NCI-H2107 treated with DMSO at 0.1 percent for 48 hours (cell line): ENCODE measurements around the gene MID2.
"Not testable (repeated sequence)": the region's sequence is repeated elsewhere in the genome, so short reads cannot be mapped to it uniquely, and the experiment has no call there.

ENCODE experiments used
- DNase-seq: peaks from one replicate; lab custom pipeline; 2025; ENCODE audit not compliant: unreplicated experiment; lab: John Stamatoyannopoulos, UW

Gene MID2

GRCh38 chrX:107842715-107843400, 17.2 kb downstream of the MID2 start:
- DNase-seq: no peak

DNA sequence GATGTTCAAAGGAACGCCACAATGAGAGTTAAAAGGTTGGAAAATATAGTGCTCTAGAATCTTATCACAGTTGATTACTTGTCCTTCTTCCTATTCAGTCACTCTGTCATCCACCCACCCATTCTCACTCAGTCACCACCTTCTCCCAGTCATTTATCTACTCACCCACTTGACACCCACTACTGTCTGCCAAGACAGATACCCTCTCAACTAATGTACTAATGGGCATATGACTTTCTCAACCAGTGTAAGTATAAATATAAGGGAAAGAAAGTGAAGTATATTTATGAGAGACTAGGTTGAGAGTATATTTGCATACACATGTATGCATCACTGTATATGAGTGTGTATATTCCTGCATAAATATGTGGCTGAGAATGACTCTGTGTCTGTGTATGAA, 20.0 kb downstream of the MID2 start:
- no peak for DNase-seq

DNA sequence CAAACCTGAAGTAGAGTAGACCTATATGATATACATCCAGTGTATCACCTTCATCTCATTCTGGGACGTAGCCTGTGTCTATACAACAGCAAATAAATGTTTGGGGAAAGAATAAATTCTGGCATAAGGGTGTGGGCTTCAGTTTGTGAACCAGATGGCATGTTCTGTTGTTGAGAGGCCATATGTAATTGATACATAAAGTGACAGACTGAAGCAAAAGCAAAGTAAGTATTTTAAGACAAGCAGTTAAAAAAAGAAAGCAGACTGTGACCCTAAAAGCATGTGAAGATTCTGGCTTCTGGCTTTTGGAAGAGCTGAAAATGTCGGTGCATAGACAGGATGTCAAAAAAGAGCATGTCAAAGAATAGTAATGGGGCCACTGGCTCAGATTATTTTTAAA, 22.9 kb downstream of the MID2 start:
- DNase-seq: no peak

- no peak for DNase-seq
Observed at GRCh38 chrX:107849747-107850421, 24.2 kb downstream of the MID2 start.

- no peak for DNase-seq
Observed at GRCh38 chrX:107850422-107850765, 24.7 kb downstream of the MID2 start.

- no peak for DNase-seq
Observed at GRCh38 chrX:107851215-107851614, 25.5 kb downstream of the MID2 start.

- DNase-seq: not testable (repeated sequence)
Observed at GRCh38 chrX:107851665-107852064, 26.0 kb downstream of the MID2 start.

DNA sequence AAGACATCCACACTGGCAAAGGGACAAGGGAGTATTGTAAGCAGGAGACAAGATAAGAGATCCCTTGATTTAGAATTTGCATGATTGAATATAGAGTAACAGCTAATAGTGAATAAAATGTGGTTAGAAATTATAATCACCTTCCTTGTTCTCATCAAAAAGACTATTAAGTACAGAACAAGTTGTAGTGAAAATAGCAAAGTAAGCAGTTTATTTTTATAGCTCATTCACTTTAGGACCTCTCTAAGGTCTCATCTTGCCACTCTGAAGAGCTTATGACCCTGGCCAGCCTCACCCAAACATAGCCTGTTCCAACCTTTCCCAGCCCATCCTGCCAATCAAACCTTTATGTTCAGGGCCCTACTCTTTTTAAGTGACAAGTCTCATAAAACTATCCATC, 30.6 kb downstream of the MID2 start:
- DNase-seq: no peak

DNA sequence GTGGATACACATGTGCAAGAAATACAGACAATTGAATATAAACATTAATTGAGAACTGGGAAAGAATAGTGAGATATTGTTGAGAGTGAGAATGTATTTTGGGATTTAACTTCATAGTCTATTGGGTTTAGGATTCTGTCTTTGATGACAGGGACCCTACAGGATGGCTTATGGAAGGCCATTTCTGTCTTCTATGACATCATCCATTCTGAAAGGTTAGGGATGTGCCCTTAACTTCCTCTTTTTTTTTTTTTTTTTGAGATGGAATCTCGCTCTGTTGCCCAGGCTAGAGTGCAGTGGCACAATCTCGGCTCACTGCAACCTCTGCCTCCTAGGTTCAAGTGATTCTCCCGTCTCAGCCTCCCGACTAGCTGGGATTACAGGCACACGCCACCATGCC, 31.4 kb downstream of the MID2 start:
- not testable (repeated sequence) for DNase-seq

DNA sequence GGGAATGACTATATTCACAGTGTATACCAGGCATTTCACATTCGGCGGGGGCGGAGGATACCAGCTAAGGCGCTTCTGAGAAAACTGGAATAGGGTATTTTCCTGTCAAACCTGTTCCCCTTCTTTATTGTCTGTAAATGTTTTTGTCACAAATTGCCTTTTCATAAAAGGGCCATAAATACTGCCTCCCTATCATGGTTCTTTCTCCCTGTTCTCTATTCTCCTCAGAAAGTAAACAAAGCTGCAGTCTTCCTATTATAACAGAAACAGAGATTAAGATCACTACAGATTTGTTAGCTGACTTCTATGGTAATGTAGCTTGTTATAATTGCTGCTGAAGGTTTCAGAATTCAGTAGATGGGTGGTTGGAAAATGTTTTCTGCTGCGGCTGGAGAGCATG, 32.2 kb downstream of the MID2 start:
- no peak for DNase-seq

GRCh38 chrX:107861056-107861455, 35.4 kb downstream of the MID2 start:
- no peak for DNase-seq

- no peak for DNase-seq
Observed at GRCh38 chrX:107871136-107871535, 45.5 kb downstream of the MID2 start.

GRCh38 chrX:107878106-107878505, 52.4 kb downstream of the MID2 start:
- DNase-seq: no peak

GRCh38 chrX:107880054-107880610, 54.5 kb downstream of the MID2 start:
- DNase-seq: no peak

GRCh38 chrX:107894038-107894437, 68.4 kb downstream of the MID2 start:
- DNase-seq: peak; percentile 27

GRCh38 chrX:107902721-107903120, 77.1 kb downstream of the MID2 start:
- DNase-seq: no peak

- no peak for DNase-seq
Observed at GRCh38 chrX:107905366-107905765, 79.7 kb downstream of the MID2 start.

DNA sequence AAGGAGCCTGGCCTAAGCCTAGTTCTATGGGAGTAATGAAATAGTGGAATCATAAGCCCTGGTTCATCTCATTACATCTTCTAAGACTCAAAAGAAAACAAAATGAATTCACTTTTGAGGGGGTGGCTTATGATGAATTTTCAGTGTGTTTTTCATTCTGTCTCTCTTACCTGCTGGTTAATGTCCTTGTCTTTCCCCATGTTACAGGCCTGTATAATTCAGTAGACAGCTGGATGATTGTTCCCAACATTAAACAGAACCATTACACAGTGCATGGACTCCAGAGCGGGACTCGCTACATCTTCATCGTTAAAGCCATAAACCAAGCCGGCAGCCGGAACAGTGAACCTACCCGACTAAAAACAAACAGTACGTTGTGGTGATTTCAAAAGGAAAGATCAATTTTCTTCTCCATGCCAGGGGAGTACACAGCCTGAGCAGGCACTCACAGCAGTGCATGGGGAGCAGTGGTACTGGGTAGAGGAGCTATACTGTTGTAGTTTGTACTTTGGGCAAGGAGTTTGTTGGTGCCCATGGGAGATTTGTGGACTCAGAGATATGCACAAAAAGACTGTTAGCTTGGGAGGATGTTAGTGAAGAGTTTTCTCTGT, 98.6 kb downstream of the MID2 start:
- no peak for DNase-seq

- DNase-seq: no peak
Observed at GRCh38 chrX:107934262-107934661, 108.6 kb downstream of the MID2 start.

DNA sequence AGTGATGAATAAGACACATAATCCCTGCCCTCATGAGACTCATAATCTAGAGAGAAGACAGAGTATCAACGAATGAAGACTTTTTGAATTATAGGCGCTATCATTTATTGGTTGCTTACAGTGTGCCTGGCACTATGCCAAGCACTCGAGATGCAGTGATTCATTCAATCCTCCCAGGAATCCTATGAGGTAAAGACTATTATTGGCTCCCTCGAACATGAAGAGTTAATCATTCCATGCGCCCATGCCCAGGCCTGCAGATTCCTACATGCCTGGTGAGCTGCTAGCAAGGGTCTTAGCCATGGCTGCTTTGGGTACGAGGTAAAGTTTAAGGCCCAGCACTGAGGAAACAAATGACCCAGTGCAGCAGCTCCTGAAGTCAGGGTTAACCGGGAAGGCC, 109.5 kb downstream of the MID2 start:
- no peak for DNase-seq

GRCh38 chrX:107935664-107936433, 110.2 kb downstream of the MID2 start:
- no peak for DNase-seq

- no peak for DNase-seq
Observed at GRCh38 chrX:107936434-107936730, 110.7 kb downstream of the MID2 start.
